Cerebellar cortex (tissue), 1 donor: Measurements from ENCODE around the gene TAP2.

Source experiments
- DNase-seq: peaks from one replicate; pipeline ENCODE4 v3.0.0-alpha.2; 2015; ENCODE audit warnings: low spot score

TAP2 gene

GRCh38 chr6:32790306-32790705, 48.2 kb downstream of the TAP2 start:
- no peak for DNase-seq
